HG02759 (cell line): ENCODE results near the gene SPTSSB.

Experiments
- ATAC-seq: cut with Tn5 transposase; IDR thresholded peaks from one replicate; pipeline ENCODE4 v1.9.1; 2021; ENCODE audit warnings: mild to moderate bottlenecking, moderate library complexity; ENCODE audit not compliant: unreplicated experiment

The SPTSSB gene

DNA sequence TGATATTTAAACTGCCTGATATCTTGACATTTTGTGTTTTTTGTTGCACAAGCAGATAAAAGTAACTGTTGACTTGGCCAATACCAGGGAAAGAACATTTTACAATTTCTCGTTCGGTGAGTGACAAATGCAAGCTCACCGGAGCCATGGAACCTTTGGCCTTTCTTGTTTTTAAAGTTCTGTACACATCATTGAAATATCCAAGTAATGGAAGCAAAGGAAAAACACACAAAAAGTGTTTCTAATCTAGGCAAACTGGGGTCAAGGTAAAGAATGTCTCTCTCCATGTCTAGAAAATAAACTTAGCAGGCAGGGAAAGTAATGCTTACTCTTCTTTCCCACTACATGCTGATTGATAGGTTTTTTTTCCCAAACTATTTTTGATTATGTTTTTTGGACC lies 27.8 kb downstream of the SPTSSB start:
- ATAC-seq = no peak

GRCh38 chr3:161342629-161343028 lies 28.7 kb downstream of the SPTSSB start:
- no peak for ATAC-seq

GRCh38 chr3:161339517-161340500 lies 31.5 kb downstream of the SPTSSB start:
- no peak for ATAC-seq

- ATAC-seq = peak; percentile 47
Observed at GRCh38 chr3:161337311-161337710, 34.0 kb downstream of the SPTSSB start.

- peak; percentile 62 for ATAC-seq
Observed at GRCh38 chr3:161336661-161337060, 34.7 kb downstream of the SPTSSB start.

GRCh38 chr3:161333696-161334095 lies 37.6 kb downstream of the SPTSSB start:
- no peak for ATAC-seq

GRCh38 chr3:161332792-161333191 lies 38.5 kb downstream of the SPTSSB start:
- no peak for ATAC-seq

- ATAC-seq = no peak
Observed at GRCh38 chr3:161325059-161325458, 46.3 kb downstream of the SPTSSB start.

DNA sequence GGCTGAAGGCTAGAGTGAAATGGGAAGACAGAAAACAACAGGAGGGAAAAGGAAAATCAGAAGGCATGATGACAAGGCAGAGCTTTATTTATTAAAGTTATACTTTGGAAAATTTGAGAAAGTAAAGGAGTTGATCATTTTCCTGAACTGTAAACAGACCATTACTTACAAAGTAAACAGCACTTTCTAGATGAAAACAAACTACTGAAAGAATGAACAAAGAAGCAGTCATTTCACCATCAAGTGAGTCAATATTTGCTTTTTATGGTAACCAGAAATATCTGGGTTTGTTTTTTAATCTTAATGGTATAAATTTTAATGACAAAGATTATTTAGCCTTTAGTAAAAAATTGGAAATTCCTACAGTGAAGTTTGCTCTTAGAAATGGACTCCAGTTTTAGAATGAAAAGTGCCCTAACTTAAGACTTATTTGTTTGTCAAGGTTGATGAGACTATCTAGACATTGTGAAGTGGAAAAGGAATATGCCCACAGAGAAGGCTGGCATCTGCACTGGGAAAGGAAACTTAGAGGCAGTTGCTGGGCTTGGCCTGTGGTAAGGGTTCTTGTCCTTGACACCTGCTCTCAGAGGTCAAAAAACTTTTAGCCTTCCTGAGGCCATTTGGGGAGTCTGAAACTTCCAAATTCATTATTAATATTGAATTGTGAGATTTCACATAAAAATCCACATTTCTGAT lies 47.2 kb downstream of the SPTSSB start:
- no peak for ATAC-seq

DNA sequence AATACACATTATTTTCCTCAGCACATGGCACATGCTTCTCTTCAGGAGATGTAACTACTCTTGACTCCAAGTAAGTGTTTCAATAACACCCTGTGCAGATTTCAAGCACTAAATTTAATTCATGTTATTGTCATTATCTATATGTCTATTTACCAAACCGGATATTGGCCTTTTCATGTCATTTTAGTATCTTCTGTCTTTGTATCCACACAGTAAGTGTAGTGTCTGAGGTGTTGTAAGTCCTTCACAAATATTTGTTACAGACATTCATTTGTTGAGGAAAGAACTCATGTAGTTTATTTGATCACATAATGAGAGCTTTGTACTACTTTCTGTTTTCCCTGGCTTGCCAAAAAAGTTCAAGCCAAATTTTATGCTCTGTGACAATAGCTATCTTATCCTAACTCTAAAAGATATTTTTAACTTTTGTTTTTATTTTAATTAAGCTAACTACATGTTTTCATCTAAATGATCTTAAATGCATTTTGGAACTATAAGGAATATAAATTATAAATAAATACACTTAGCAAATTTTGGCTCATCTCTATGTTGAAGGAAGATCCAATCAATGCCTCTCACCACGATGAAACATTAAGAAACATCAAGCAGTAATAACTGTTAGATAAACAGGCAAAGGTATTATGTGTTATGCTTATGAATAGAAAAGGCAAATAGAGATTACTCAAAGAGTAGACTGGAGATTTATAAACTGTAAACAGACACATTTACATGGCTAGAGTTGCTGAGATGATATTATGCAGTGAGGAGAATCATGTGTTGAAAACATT lies 48.3 kb downstream of the SPTSSB start:
- ATAC-seq = no peak

DNA sequence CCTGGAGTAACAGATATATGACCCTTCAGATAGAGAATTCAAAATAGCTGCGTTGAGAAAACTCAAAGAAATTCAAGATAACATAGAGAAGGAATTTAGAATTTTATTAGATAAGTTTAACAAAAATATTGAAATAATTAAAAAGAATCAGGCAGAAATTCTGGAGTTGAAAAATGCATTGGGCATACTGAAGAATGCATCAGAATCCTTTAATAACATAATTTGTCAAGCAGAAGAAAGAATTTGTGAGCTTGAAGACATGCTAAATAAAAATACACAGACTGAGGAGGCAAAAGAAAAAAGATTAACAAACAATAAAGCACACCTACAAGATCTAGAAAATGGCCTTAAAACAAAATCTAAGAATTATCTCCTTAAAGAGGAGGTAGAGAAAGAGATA lies 50.5 kb downstream of the SPTSSB start:
- no peak for ATAC-seq

DNA sequence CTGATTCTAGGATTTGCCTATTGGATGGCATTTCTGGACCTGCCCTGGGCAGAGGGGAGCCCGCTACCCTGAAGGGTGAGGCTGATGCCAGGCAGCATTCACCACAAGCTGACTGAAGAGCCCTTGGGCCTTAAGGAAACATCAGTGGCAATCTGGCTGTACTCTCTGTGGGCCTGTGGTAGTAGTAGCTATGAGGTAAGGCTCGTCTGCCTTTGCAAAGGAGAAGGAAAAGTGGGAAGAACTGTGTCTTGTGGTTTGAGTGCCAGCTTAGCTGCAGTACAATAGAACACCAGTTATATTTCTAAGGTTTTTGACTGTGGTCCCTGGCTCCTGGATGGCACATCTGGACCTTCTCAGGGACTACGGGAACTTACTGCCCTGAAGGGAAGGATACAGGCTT lies 51.5 kb downstream of the SPTSSB start:
- ATAC-seq = no peak

DNA sequence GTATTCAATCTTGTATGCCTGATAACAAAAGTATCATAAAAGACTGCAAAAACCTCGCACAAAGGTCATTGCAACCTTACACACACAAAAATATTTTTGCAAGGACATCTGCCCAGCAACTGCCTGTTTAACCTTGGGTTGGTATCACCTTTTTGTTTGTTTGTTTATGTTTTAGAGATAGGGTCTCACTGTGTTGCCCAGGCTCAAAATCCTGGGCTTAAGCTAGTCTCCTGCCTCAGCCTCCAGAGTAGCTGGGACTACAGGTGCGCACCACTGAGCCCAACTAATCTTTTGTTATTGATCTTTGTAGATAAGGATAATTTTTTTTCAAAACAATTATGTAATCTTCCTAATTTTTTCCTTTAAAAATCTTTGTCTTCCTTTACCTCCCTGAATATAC lies 54.2 kb downstream of the SPTSSB start:
- no peak for ATAC-seq

- ATAC-seq = no peak
Observed at GRCh38 chr3:161316006-161316689, 55.2 kb downstream of the SPTSSB start.

GRCh38 chr3:161314836-161315395 lies 56.4 kb downstream of the SPTSSB start:
- peak; percentile 79 for ATAC-seq

DNA sequence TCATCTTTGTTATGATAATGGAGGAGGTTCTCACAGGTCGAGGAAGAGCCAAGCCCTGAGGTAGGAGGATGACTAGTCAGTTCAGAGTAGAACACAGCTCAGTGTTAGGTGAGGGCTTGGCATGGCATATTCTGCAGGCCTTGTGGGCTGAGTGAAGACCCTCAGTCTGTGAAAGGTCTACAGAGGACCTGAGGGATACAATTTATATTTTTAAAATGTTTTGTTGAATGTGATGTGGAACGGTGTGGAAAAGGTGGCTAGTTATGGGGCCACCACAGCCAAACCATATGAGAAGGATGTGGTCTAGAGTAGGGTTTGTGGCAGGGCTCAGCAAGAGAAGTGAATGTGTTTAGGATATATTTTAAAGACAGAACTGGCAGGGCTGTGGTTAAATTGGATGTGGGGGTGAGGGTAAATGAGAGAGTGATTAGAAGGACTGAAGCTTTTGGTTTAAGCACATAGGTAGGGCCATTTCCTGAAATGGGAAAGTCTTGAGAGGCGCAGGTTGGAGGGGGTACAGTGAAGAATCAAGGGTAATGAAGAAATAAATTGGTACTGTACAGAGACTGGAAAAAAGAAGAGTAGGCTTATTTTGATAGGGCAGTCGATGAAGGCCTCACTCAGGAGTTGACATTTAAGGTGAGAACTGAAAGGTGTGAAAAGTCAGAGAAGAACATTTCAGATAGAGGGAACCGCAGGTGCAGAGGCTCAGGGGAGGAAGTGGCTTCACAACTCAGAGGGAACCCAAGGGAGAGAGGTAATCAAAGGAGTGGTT lies 60.5 kb downstream of the SPTSSB start:
- ATAC-seq = peak; percentile 66

DNA sequence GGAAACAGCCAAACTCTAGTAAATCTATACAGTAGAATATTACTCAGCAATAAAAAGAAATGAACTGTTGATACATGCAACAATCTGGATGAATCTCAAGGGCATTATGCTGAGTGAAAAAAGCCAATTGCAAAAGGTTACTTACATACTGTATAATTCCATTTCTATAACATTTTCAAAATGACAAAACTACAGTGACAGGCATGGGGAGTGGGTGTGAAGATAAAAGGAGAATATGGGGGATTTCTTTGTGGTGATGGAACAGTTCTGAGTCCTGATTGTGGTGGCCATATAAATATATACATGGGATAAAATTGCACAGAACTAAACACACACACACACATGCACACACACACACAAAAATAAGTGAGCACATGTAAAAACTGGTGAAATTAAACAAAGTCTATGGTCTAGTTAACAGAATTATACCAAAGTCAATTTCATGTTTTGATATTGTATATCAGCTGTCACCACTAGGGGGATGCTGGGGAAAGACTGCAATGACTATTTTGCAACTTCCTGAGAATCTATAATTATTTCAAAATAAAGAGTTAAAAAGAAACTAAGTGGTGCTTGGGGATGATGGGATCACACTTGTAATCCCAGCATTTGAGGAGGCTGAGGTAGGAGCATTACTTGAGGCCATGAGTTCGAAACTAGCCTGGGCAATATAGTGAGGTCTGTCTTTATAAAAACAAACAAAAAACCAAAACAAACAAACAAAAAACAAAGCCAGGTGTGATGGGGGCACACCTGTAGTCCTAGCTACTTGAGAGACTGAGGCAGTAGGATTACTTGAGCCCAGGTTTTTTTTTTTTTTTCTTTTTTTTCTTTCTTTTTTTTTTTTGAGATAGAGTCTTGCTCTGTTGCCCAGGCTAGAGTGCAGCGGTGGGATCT lies 66.0 kb downstream of the SPTSSB start:
- no peak for ATAC-seq

GRCh38 chr3:161296814-161297213 lies 74.5 kb downstream of the SPTSSB start:
- ATAC-seq = no peak

DNA sequence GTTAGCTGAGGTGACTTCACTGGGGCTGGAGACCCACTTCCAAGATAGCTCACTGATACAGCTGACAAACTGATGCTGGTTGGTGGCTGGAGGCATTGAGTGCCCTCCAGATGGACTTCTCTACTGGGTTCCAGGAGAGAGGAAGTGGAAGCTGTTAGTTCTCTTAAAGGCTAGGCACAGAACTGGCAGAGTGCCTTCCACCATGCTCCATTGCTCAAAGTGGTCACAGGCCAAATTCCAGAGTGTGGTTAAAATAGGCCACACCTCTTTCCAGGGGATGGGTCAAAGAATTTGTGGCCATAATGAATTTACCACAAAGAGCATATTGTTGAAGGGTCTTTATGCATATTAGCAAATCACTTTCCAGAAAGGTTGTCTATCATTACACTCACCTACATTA lies 76.0 kb downstream of the SPTSSB start:
- no peak for ATAC-seq
